A549 (cell line): Measurements from ENCODE around the gene SRD5A3. TPM values are rescaled to one million over a fixed set of nuclear protein-coding genes. Genes with fewer than 3 reads are reported as not detected.

Experiments used
- ATAC-seq, 2 experiments: fragments of 200-7000 bp in 1 of 2; fragments of >200 bp in 1 of 2; cut with Nextera tagmentation in 1 of 2; cut with Tn5 transposase in 1 of 2; 3 replicates each; pipeline versions ENCODE4 v1.8.0 to v1.9.1; 2018 to 2020; ENCODE audit warnings: mild to moderate bottlenecking in 1 of 2, moderate library complexity in 1 of 2
- CTCF ChIA-PET: fragments of 300-600 bp; sonication (Branson Sonifier 250); formaldehyde crosslinking; extraction: SDS; loops from one replicate; lab custom pipeline; 2021; ENCODE audit warnings: antibody characterized with exemption, inconsistent platforms; lab: Yijun Ruan, JAX
- POLR2A ChIA-PET: fragments of 350-600 bp; formaldehyde crosslinking; extraction: SDS; loops from one replicate; lab custom pipeline; 2021; ENCODE audit warnings: antibody characterized with exemption, inconsistent platforms; lab: Yijun Ruan, JAX
- DNase-seq, 2 experiments: peaks; one replicate each; pipeline versions ENCODE4 v3.0.0 to v3.0.0-alpha.2; 2011 to 2016; ENCODE audit warnings: low read depth in 1 of 2, low spot score in 1 of 2
- FAIRE-seq: peaks from 2 replicates; lab custom pipeline; 2011; peaks lifted over from hg19 to GRCh38; lab: Jason Lieb, UNC
- H3K27ac ChIP-seq, 2 experiments: fragments of >200 bp; sonication (Bioruptor Twin); formaldehyde crosslinking; 3 replicates each; pipeline ENCODE4 v1.5.1; 2016 to 2017
- H3K4me1 ChIP-seq: fragments of >200 bp; sonication (Bioruptor Twin); formaldehyde crosslinking; 3 replicates; pipeline ENCODE4 v1.6.1; 2016
- H3K4me2 ChIP-seq: fragments of >200 bp; sonication (Bioruptor Twin); formaldehyde crosslinking; 3 replicates; pipeline ENCODE4 v1.6.1; 2016
- H3K4me3 ChIP-seq: fragments of >200 bp; sonication (Bioruptor Twin); formaldehyde crosslinking; 3 replicates; pipeline ENCODE4 v1.5.1; 2016
- H3K9me3 ChIP-seq: fragments of >200 bp; sonication (Bioruptor Twin); formaldehyde crosslinking; 3 replicates; pipeline ENCODE4 v1.6.1; 2016
- E2F6 ChIP-seq: IDR thresholded peaks from 2 replicates; pipeline ENCODE4 v1.6.1; 2012; ENCODE audit warnings: low read depth, borderline replicate concordance
- EHMT2 ChIP-seq: fragments of 200-600 bp; sonication (generic); IDR thresholded peaks from 2 replicates; pipeline ENCODE4 v1.6.1; 2016; ENCODE audit warnings: antibody characterized with exemption, low read depth, mild to moderate bottlenecking, moderate library complexity
- ESRRA ChIP-seq: fragments of 150-350 bp; IDR thresholded peaks from 2 replicates; pipeline ENCODE4 v1.6.1; 2014; ENCODE audit warnings: mild to moderate bottlenecking, low read length, borderline replicate concordance
- GATA3 ChIP-seq: IDR thresholded peaks from 2 replicates; pipeline ENCODE4 v1.6.1; 2012; ENCODE audit warnings: borderline replicate concordance
- HEYL ChIP-seq: fragments of 250-450 bp; sonication (Bioruptor Pico); IDR thresholded peaks from 2 replicates; pipeline ENCODE4 v1.8.0; 2021; ENCODE audit warnings: mild to moderate bottlenecking, moderate library complexity
- HOXA7 ChIP-seq: fragments of 250-450 bp; sonication (Bioruptor Pico); IDR thresholded peaks from 2 replicates; pipeline ENCODE4 v1.5.0; 2020; ENCODE audit warnings: mild to moderate bottlenecking, moderate library complexity
- HOXB5 ChIP-seq: fragments of 250-450 bp; sonication (Bioruptor Pico); IDR thresholded peaks from 2 replicates; pipeline ENCODE4 v1.5.0; 2020; ENCODE audit warnings: mild to moderate bottlenecking, moderate library complexity
- JUN ChIP-seq, 2 experiments: fragments of >200 bp; sonication (Bioruptor Twin); formaldehyde crosslinking; IDR thresholded peaks; 2 replicates in 1 of 2; 3 replicates in 1 of 2; pipeline ENCODE4 v1.6.1; 2016 to 2017
- MAFK ChIP-seq: fragments of 450-650 bp; IDR thresholded peaks from 2 replicates; pipeline ENCODE4 v1.6.1; 2014; ENCODE audit not compliant: partially characterized antibody
- MAZ ChIP-seq: fragments of 150-350 bp; IDR thresholded peaks from 2 replicates; pipeline ENCODE4 v1.6.1; 2014; ENCODE audit warnings: antibody characterized with exemption, low read depth, low read length, borderline replicate concordance
- NPAS2 ChIP-seq: fragments of 250-450 bp; sonication (Bioruptor Pico); IDR thresholded peaks from 2 replicates; pipeline ENCODE4 v1.8.0; 2022; ENCODE audit warnings: mild to moderate bottlenecking, moderate library complexity, borderline replicate concordance
- POLR2AphosphoS2 ChIP-seq: conservative IDR thresholded peaks from 2 replicates; pipeline ENCODE4 v1.6.1; 2012; ENCODE audit warnings: low read length, improper control_type of control experiment, inconsistent platforms
- RAD21 ChIP-seq, 2 experiments: fragments of >200 bp in 1 of 2; sonication (Bioruptor Twin) in 1 of 2; formaldehyde crosslinking in 1 of 2; IDR thresholded peaks in 1 of 2; conservative IDR thresholded peaks in 1 of 2; 2 replicates in 1 of 2; 3 replicates in 1 of 2; pipeline ENCODE4 v1.6.1; 2012 to 2018; ENCODE audit warnings: inconsistent platforms in 1 of 2
- RFX5 ChIP-seq: fragments of 450-650 bp; IDR thresholded peaks from 2 replicates; pipeline ENCODE4 v1.7.1; 2014; ENCODE audit warnings: antibody characterized with exemption, mild to moderate bottlenecking, moderate library complexity
- USF2 ChIP-seq: fragments of 450-650 bp; IDR thresholded peaks from 2 replicates; pipeline ENCODE4 v1.6.1; 2014; ENCODE audit warnings: antibody characterized with exemption
- ZSCAN20 ChIP-seq: fragments of 250-450 bp; sonication (Bioruptor Pico); IDR thresholded peaks from 2 replicates; pipeline ENCODE4 v1.8.0; 2022; ENCODE audit warnings: mild to moderate bottlenecking, moderate library complexity
- WGBS: methylation state at CpG from one replicate; pipeline ENCODE4 v1.1.6; 2017; ENCODE audit errors: missing lambda C conversion rate; 5-methylcytosine and 5-hydroxymethylcytosine counted together
- polyA plus RNA-seq, 4 experiments: library from polyadenylated mRNA; depleted of rRNA in 3 of 4; stranded (reverse); fragments of >200 nt; fragmentation: RNase III in 1 of 4; extraction: RNeasy Plus Mini Kit Qiagen cat#74134 plus additional on column Dnase treatment in 1 of 4; gene quantifications; 2 replicates in 3 of 4; 3 replicates in 1 of 4; pipeline ENCODE4 v1.2.3, GENCODE V29; 2011 to 2017
- TF ChIP-seq, protein P1 (sequence below): fragments of 250-450 bp; sonication (Bioruptor Pico); IDR thresholded peaks from 2 replicates; pipeline ENCODE4 v1.5.0; 2021; ENCODE audit warnings: mild to moderate bottlenecking, moderate library complexity, borderline replicate concordance
- TF ChIP-seq, protein P2 (sequence below): fragments of >200 bp; sonication (Bioruptor Twin); formaldehyde crosslinking; IDR thresholded peaks from 3 replicates; pipeline ENCODE4 v1.5.1; 2016
- TF ChIP-seq, protein P3 (sequence below): fragments of >200 bp; sonication (Bioruptor Twin); formaldehyde crosslinking; IDR thresholded peaks from 2 replicates; pipeline ENCODE4 v1.6.1; 2016

Gene SRD5A3
- polyA plus RNA-seq, 2 of the 4 experiments (the other 2 are of a cell fraction) = 5.9 to 11.1 TPM

DNA sequence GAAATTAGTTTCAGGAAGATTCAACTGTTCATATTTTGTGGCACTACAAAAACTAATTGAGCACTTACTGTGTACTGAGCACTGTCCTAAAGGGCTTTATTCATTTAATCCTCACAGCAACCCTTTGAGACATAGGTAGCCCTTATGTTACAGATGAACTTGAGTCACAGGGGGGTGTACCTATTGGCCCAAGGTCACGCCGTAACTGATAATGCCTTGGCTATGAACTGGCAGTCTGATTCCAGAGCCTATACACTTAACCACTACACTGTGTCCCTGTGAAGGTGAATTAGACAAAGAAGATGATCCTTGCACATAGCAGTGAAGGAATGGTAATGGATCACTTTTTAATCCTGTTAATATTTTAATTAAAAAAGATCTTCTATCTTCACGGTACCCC lies 61.7 kb downstream of the SRD5A3 start:
- H3K27ac ChIP-seq = no peak overlapping the region
- ChIA-PET CTCF (interaction anchor here (1.6 to 1.8 kb wide), 2 partner anchors 9 to 62 kb away, joined by 4 to 5 read pairs; partner anchors contain the start of gene SRD5A3), POLR2A (no interaction called here)
- DNase-seq = no peak
- ATAC-seq = no peak
- 0 out of 3 replicates have a peak, but pooled peaks cover 7% of the 10 kb centered on the region for H3K4me1 ChIP-seq
- H3K9me3 ChIP-seq = no peaks in the 10 kb centered on the region
- no peak overlapping the region for H3K4me3 ChIP-seq
- no peak for TF ChIP-seq ZSCAN20 (CRISPR knock-in tag)
- TF ChIP-seq RFX5 = no peak
- TF ChIP-seq MAZ = no peak
- no peak for TF ChIP-seq E2F6
- TF ChIP-seq HEYL (CRISPR knock-in tag) = no peak
- no peak for TF ChIP-seq GATA3
- TF ChIP-seq, protein P1, sequence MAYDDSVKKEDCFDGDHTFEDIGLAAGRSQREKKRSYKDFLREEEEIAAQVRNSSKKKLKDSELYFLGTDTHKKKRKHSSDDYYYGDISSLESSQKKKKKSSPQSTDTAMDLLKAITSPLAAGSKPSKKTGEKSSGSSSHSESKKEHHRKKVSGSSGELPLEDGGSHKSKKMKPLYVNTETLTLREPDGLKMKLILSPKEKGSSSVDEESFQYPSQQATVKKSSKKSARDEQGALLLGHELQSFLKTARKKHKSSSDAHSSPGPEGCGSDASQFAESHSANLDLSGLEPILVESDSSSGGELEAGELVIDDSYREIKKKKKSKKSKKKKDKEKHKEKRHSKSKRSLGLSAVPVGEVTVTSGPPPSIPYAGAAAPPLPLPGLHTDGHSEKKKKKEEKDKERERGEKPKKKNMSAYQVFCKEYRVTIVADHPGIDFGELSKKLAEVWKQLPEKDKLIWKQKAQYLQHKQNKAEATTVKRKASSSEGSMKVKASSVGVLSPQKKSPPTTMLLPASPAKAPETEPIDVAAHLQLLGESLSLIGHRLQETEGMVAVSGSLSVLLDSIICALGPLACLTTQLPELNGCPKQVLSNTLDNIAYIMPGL = no peak
- H3K4me2 ChIP-seq = no peak overlapping the region
- FAIRE-seq = no peak
- WGBS = 82% methylated on average over 3 of the region's 3 CpGs

GRCh38 chr4:55409468-55410171 lies 63.6 kb downstream of the SRD5A3 start:
- 74% methylated on average over 10 of the region's 10 CpGs for whole genome bisulfite sequencing
- FAIRE-seq = no peak
- POLR2A ChIA-PET = no interaction called here
- H3K4me3 ChIP-seq = no peak overlapping the region
- no peak overlapping the region for H3K4me2 ChIP-seq
- peak; percentile 34 to 62; a peak in 3 of 6 replicates for ATAC-seq
- H3K9me3 ChIP-seq = no peaks in the 10 kb centered on the region
- 0 out of 3 replicates have a peak, but pooled peaks cover 7% of the 10 kb centered on the region for H3K4me1 ChIP-seq
- CTCF ChIA-PET = interaction anchor here (1.0 to 1.8 kb wide), 4 partner anchors 11 to 143 kb away, joined by 3 to 4 read pairs (median 3); partner anchors contain the start of gene SRD5A3
- peak in 1 of 2 experiments; percentile 16; a peak in 1 of 5 replicates for TF ChIP-seq RAD21 (conservative IDR thresholded peaks at IDR 0.05 in 1 of 2, IDR thresholded peaks at IDR 0.05 in 1 of 2)
- no peak for TF ChIP-seq POLR2AphosphoS2
- TF ChIP-seq, protein P2, sequence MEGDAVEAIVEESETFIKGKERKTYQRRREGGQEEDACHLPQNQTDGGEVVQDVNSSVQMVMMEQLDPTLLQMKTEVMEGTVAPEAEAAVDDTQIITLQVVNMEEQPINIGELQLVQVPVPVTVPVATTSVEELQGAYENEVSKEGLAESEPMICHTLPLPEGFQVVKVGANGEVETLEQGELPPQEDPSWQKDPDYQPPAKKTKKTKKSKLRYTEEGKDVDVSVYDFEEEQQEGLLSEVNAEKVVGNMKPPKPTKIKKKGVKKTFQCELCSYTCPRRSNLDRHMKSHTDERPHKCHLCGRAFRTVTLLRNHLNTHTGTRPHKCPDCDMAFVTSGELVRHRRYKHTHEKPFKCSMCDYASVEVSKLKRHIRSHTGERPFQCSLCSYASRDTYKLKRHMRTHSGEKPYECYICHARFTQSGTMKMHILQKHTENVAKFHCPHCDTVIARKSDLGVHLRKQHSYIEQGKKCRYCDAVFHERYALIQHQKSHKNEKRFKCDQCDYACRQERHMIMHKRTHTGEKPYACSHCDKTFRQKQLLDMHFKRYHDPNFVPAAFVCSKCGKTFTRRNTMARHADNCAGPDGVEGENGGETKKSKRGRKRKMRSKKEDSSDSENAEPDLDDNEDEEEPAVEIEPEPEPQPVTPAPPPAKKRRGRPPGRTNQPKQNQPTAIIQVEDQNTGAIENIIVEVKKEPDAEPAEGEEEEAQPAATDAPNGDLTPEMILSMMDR = 0 out of 3 replicates have a peak, but pooled peaks have one; percentile 10
- TF ChIP-seq JUN (IDR thresholded peaks at IDR 0.05) = no peak
- TF ChIP-seq USF2 = no peak
- TF ChIP-seq ESRRA = no peak
- peak; percentile 42 for TF ChIP-seq MAFK
- no peak overlapping the region for H3K27ac ChIP-seq
- DNase-seq = no peak

GRCh38 chr4:55410431-55410830 lies 64.4 kb downstream of the SRD5A3 start:
- DNase-seq = no peak
- ATAC-seq = no peak
- TF ChIP-seq HOXB5 (CRISPR knock-in tag) = no peak
- no peak for TF ChIP-seq NPAS2
- TF ChIP-seq, protein P3, sequence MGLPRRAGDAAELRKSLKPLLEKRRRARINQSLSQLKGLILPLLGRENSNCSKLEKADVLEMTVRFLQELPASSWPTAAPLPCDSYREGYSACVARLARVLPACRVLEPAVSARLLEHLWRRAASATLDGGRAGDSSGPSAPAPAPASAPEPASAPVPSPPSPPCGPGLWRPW = no peak
- TF ChIP-seq EHMT2 = no peak
- TF ChIP-seq, protein P1 = no peak
- TF ChIP-seq HOXA7 = no peak
- Histone ChIP-seq H3K27ac (no peak overlapping the region), H3K4me3 (no peak overlapping the region), H3K4me1 (0 out of 3 replicates have a peak, but pooled peaks cover 7% of the 10 kb centered on the region), H3K4me2 (no peak overlapping the region), H3K9me3 (no peaks in the 10 kb centered on the region)
- no peak for FAIRE-seq
- ChIA-PET POLR2A (no interaction called here), CTCF (interaction anchor here (1.0 kb wide), 1 partner anchor 10 kb away, joined by 3 read pairs; no protein-coding TSS in a partner anchor)
- 83% methylated on average over 8 of the region's 8 CpGs for WGBS
